GM21423 (cell line): ENCODE results near the gene AHRR.

ENCODE experiments used
- ATAC-seq: cut with Tn5 transposase; IDR thresholded peaks from one replicate; pipeline ENCODE4 v1.9.1; 2021; ENCODE audit warnings: mild to moderate bottlenecking, moderate library complexity; ENCODE audit not compliant: unreplicated experiment

Gene AHRR

DNA sequence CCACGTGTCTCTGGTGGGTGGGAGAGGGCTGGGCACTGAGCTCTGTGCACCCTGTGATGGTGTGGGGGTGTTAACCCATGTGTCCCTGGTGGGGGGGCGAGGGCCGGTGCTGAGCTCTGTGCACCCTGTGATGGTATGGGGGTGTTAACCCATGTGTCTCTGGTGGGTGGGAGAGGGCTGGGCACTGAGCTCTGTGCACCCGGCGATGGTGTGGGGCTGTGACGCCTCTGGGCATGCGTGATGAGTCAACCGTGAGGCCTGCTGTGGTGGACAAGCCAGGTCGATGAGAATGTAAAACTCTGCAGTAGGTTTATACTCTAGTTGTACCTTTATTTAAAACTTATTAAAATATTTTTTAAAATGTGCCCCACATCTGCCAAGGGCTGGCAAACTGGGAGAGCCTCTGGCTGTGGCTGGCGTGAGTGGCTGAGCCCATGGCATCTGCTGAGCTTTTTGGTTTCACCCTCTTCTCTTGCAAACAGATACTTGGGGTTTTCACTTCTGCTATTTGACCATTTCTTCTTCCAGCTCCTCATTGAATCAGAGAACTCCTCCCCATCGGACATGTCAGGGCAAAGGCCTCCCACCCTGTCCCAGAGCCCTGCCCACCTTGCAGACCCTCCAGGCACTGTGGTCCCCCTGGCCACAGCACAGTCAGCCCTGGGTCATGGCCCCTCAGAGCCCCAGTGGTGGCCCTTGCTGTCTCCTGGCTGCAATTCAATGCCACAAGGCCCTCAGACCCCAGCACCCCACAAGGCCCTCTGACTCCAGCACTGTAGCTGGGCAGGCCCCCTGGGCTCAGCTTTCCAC, 103.0 kb downstream of the AHRR start:
- peak; percentile 85 for ATAC-seq

- no peak for ATAC-seq
Observed at GRCh38 chr5:425714-426113, 104.2 kb downstream of the AHRR start.

GRCh38 chr5:426392-426976, 105.0 kb downstream of the AHRR start:
- ATAC-seq = no peak

- ATAC-seq = no peak
Observed at GRCh38 chr5:427415-428087, 106.0 kb downstream of the AHRR start.

GRCh38 chr5:428219-428618, 106.7 kb downstream of the AHRR start:
- no peak for ATAC-seq

DNA sequence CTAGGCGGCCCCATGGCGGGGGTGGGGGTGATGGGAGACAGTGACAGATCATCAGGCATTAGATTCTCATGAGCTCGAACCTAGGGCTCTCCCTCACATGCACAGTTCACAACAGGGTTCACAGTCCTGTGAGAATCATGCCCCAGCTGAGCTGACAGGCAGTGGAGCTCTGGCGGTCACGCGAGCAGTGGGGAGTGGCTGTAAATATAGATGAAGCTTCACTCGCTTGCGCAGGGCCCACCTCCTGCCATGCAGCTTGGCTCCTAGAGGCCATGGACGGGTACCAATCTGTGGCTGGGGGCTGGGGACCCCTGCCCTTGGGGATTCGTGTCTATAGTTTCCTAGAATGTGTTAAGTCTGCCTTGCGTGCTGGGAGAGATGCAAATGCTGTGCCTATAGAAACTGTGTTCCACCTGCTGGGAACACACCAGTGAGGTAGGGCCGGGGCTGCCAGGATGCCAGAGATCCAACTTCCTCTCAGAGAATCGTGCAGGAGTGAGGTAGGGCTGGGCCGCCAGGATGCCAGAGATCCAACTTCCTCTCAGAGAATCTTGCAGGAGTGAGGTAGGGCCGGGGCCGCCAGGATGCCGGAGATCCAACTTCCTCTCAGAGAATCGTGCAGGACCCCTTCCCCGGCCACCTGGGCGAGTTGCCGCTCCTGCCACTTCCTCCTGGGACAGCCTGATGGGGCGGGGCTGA, 107.4 kb downstream of the AHRR start:
- ATAC-seq = no peak

GRCh38 chr5:429453-430188, 108.1 kb downstream of the AHRR start:
- no peak for ATAC-seq

GRCh38 chr5:430214-430925, 108.9 kb downstream of the AHRR start:
- ATAC-seq = no peak

DNA sequence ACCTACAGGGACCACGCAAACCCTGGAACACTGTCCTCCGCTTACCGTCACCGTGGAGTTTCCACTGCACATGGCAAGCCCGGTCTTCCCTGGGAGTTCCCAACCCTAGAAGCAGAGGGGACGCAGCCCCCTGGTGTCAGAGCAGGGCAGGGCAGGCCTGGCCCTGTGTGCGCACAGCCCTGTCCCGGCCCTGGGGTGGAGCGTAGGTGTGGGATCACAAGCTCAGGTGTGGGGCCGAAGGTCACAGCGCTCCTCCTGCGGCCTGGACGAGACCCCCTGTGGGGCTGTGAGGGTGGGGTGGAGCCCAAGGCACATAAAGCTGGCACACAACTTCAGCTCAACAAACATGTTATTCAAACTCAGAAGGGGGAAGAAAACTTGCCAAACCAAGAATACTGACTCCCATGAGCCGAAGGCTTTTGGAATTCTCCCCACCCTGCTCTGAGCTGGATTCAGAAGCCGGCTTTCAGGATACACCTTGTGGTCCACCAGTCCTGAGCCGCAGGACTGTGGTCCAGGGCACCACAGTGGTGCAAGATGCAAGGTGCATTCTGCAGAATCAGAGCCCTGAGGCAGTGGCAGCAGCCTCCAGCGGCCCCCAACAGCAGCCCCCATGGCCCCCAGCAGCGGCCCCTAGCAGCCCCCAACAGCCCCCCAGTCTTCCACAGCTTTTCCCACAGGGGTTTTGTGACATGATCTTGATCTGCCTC, 109.6 kb downstream of the AHRR start:
- peak; percentile 52 for ATAC-seq

DNA sequence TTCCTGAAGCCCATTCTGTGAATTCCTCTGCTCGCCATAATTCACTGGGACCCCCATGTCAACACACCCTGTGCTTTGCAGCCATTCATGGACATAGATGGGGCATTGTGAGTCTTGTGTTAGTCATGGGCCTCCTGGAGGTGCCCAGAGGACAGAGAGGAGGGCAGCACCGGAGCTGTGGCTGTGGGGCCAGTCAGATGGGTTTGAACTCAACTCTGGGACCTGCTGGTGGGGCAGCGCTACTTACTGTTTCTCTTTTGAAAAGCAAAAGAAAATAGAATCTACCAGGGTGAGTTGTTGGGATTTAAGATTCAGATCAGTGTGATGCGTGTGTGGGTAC, 110.2 kb downstream of the AHRR start:
- ATAC-seq = no peak

DNA sequence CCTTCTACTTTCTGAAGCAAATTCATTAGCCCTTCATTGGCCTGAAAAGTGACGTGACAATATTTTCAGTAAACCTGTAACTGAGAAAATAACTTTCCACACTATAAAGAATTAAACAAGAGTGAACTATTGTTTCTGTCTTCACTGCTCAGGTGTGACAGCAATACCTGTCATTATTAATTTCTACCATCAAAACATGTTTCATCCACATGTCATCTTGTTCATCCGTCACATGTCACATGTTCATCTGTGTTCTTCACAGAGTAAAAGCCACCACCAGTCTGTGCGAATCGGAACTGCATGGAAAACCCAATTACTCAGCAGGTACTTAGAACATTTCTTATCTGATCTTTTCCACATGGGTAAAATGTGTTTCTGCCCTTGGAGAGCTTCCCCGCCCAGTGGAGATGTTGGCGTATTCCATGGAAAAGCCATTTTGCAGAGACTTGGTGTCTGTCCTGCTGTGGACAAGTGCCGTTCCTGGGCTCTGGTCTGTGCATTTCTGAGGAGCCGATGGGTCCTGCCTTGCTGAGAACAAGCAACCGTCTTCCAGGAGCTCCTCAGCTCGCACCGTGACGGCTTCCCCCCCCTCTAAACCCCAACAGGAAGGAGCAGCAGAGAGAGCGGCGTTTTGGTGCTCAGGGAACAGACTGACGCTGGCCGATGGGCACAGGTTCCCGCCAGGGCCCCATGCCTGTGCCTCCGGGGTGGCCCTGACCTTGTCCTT, 110.8 kb downstream of the AHRR start:
- no peak for ATAC-seq

GRCh38 chr5:432928-433791, 111.6 kb downstream of the AHRR start:
- no peak for ATAC-seq

GRCh38 chr5:433836-434235, 112.3 kb downstream of the AHRR start:
- no peak for ATAC-seq

GRCh38 chr5:434443-435146, 113.1 kb downstream of the AHRR start:
- no peak for ATAC-seq

GRCh38 chr5:435156-435790, 113.8 kb downstream of the AHRR start:
- no peak for ATAC-seq

GRCh38 chr5:435961-436640, 114.6 kb downstream of the AHRR start:
- no peak for ATAC-seq

DNA sequence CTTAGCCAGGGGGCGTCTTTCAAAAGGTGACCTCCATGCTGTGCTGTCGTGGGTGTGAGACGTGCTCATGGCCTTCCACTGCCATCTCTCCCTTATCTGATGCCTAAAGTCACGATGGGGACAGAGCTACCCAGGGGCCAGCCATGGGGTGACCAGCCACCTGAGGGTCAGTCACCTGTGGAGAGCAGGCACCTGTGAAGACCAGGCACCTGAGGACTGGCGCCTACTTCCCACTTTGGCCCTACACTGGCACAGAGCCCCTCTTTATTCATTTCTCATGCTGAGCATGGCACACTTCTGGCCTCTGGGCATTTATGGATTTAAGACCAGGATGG, 115.1 kb downstream of the AHRR start:
- ATAC-seq = no peak
